ENCODE measurements around the gene TUBGCP3. TPM values are rescaled to one million over a fixed set of nuclear protein-coding genes. Genes with fewer than 3 reads are reported as not detected.

TUBGCP3 gene
- total RNA-seq, 1 donor from 2014 or later: 17.2 TPM

DNA sequence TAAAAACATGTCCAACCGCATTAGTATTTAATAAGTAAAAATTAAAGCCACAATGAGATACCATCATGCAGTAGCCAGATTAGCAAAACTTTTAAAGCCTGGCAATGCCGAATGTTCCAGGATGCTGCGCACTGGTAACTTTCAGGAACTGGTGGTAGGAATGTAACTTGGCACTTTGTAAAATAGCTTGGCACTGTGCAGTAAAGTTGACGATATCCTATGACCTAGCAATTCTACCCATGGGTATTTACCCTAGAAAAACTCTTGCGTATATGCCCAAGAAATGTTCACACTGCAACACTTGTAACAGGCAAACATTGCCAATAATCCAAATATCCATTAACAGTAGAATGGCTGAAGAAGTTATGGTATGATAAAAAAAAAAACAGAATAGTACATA is 114.1 kb downstream of the TUBGCP3 start:
- Histone ChIP-seq H3K9me3 (ENCODE audit: control insufficient read depth in 3 of 3, low read length in 3 of 3) (no peaks in the 10 kb centered on the region), H3K27me3 (ENCODE audit: control insufficient read depth in 3 of 3, insufficient read depth in 3 of 3, low read length in 3 of 3) (peaks cover 0 to 4% (median 0%) of the 10 kb centered on the region in 3 donors), H3K36me3 (ENCODE audit: control insufficient read depth in 3 of 3, insufficient read depth in 3 of 3, low read length in 3 of 3) (no peaks in the 10 kb centered on the region), H3K27ac (ENCODE audit: low read depth, low read length) (no peak overlapping the region), H3K4me1 (ENCODE audit: control insufficient read depth in 3 of 3, insufficient read depth in 3 of 3, low read length in 3 of 3) (no peaks in the 10 kb centered on the region), H3K4me3 (ENCODE audit: low read length in 3 of 3) (no peak overlapping the region), H3K9ac (ENCODE audit: low read depth in 1 of 3, low read length in 3 of 3) (no peak overlapping the region)

DNA sequence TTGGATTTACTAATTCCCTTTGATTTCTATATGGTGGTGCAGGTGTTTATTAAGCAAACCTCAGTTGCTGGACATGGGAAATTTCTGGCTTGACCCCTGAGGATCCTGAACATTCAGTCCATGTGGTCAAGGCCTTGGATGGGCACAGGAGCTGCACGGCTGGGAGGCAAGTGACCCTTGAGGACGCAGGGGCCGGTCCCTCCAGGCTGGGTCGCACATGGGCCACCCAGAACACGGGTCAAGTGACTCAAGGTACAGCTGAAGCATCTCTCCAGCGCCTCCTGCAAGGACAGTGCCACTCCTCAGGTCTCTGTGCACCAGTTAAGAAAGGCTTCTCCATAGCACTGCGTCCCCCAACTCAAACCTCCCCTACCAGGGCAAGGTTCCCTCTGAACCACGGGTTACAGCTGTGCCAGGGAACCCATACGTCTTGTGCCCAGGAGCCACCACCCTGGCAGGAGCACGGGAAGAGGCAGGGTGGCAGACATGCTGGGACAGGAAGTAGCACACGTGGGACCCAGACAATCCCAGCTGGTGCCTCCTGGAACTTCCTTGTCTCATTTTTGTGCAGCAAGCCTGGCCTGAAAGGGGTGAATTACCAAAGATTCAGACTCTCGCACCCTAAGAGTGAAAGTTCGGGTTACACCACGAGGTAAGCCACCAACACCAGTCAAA is 118.7 kb downstream of the TUBGCP3 start:
- H3K9ac ChIP-seq (ENCODE audit: low read depth in 1 of 3, low read length in 3 of 3): no peak overlapping the region
- H3K27me3 ChIP-seq (ENCODE audit: control insufficient read depth in 3 of 3, insufficient read depth in 3 of 3, low read length in 3 of 3): peaks cover 0 to 4% (median 0%) of the 10 kb centered on the region in 3 donors
- no peaks in the 10 kb centered on the region for H3K4me1 ChIP-seq (ENCODE audit: control insufficient read depth in 3 of 3, insufficient read depth in 3 of 3, low read length in 3 of 3)
- H3K4me3 ChIP-seq (ENCODE audit: low read length in 3 of 3): no peak overlapping the region
- H3K36me3 ChIP-seq (ENCODE audit: control insufficient read depth in 3 of 3, insufficient read depth in 3 of 3, low read length in 3 of 3): no peaks in the 10 kb centered on the region
- H3K9me3 ChIP-seq (ENCODE audit: control insufficient read depth in 3 of 3, low read length in 3 of 3): peaks cover 0 to 2% (median 0%) of the 10 kb centered on the region in 3 donors
- H3K27ac ChIP-seq (ENCODE audit: low read depth, low read length): no peak overlapping the region

DNA sequence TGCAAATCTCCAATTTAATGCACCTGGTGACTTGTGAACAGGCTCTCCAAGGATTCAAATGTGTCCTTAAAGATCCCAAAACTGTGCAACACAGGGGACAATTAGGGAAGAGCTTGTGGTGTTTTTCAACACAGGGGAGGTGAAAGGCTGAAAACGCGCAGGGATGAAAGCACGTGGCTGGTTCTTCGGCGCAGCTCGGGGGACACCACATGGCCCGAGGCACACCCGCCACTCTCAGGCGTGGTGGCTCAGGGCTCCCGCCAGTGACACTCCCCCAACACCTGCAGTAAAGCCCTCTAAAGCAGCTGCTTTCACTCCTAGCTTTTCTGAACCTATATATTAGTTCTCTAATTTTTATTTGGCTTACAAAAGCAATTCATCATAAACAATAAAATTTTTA is 119.9 kb downstream of the TUBGCP3 start:
- H3K27me3 ChIP-seq (ENCODE audit: control insufficient read depth in 3 of 3, insufficient read depth in 3 of 3, low read length in 3 of 3): peaks cover 0 to 4% (median 0%) of the 10 kb centered on the region in 3 donors
- no peak overlapping the region for H3K9ac ChIP-seq (ENCODE audit: low read depth in 1 of 3, low read length in 3 of 3)

DNA sequence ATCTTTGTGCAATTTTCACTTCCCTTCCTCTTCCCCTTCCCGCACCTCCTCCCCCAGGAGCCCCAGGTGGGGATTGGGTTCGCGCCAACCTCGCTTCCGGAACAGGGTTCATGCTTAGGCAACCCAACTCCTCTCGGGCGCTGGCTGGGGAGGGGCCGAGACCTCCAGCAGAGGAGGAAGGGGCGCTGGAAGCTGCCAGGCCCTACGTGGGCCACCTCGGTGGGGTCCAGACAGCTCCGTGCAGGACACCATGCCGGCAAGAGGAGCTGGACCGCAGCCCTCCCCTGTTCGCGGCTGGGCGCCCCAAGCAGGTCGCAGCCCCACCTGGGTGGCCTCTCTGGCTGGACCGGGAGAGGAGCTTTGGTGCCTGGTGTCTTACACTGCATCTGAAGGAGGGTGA is 120.7 kb downstream of the TUBGCP3 start:
- no peak overlapping the region for H3K27ac ChIP-seq (ENCODE audit: low read depth, low read length)
- no peaks in the 10 kb centered on the region for H3K4me1 ChIP-seq (ENCODE audit: control insufficient read depth in 3 of 3, insufficient read depth in 3 of 3, low read length in 3 of 3)
- peaks cover 0 to 2% (median 0%) of the 10 kb centered on the region in 3 donors for H3K9me3 ChIP-seq (ENCODE audit: control insufficient read depth in 3 of 3, low read length in 3 of 3)
- no peaks in the 10 kb centered on the region for H3K36me3 ChIP-seq (ENCODE audit: control insufficient read depth in 3 of 3, insufficient read depth in 3 of 3, low read length in 3 of 3)
- no peak overlapping the region for H3K4me3 ChIP-seq (ENCODE audit: low read length in 3 of 3)
- peaks cover 0 to 4% (median 0%) of the 10 kb centered on the region in 3 donors for H3K27me3 ChIP-seq (ENCODE audit: control insufficient read depth in 3 of 3, insufficient read depth in 3 of 3, low read length in 3 of 3)
- H3K9ac ChIP-seq (ENCODE audit: low read depth in 1 of 3, low read length in 3 of 3): no peak overlapping the region

More for the DNA sequence above, 119.9 kb downstream of the TUBGCP3 start:
- no peak overlapping the region for H3K27ac ChIP-seq (ENCODE audit: low read depth, low read length)
- H3K9me3 ChIP-seq (ENCODE audit: control insufficient read depth in 3 of 3, low read length in 3 of 3): peaks cover 0 to 2% (median 0%) of the 10 kb centered on the region in 3 donors
- H3K4me3 ChIP-seq (ENCODE audit: low read length in 3 of 3): no peak overlapping the region
- no peaks in the 10 kb centered on the region for H3K36me3 ChIP-seq (ENCODE audit: control insufficient read depth in 3 of 3, insufficient read depth in 3 of 3, low read length in 3 of 3)
- H3K4me1 ChIP-seq (ENCODE audit: control insufficient read depth in 3 of 3, insufficient read depth in 3 of 3, low read length in 3 of 3): no peaks in the 10 kb centered on the region

DNA sequence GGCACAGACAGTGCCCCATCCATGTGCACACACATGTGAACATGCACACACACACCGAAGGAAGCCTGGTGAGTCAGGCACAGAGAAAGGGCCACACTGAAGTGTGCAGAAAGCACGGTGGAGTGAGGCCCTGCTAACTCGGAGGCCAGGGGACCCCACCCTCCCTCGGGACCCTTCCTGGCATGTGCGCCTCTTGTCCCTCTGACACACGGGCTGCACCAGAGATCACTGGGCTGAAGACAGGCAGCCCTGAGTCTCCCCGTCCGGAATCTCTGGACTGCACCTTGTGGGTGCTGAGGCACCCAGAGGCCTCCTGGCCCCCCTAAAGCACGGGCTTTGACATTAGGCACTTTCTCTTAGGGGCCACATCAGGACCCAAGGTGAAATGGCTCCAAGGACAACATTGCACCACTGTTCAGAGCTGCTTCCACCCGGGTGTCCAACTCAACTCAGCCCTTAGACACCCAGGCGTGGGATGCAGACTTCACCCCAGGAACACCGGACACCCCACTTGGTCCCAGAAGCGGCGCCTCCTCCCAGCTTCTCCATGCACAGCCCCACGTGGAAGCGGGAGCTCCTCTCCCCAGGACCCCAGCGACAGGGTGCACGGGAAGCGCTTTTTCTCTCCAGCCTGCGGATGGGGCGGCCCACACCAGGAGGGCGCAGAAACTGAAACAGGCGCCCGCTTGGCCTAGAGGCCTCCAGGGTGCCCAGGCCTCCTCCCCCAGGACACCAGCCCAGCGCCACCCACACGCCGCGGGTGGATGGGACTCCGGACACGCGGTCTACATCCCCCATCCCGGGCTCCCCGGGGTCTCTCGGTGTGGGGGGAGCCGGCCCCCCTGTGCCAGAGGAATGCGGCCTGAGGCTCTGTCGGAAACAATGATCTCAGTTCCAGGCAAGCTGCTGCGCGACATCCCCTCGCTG is 121.6 kb downstream of the TUBGCP3 start:
- peaks cover 0 to 2% (median 0%) of the 10 kb centered on the region in 3 donors for H3K9me3 ChIP-seq (ENCODE audit: control insufficient read depth in 3 of 3, low read length in 3 of 3)
- H3K36me3 ChIP-seq (ENCODE audit: control insufficient read depth in 3 of 3, insufficient read depth in 3 of 3, low read length in 3 of 3): no peaks in the 10 kb centered on the region
- H3K9ac ChIP-seq (ENCODE audit: low read depth in 1 of 3, low read length in 3 of 3): no peak overlapping the region
- H3K4me1 ChIP-seq (ENCODE audit: control insufficient read depth in 3 of 3, insufficient read depth in 3 of 3, low read length in 3 of 3): no peaks in the 10 kb centered on the region
- peaks cover 0 to 4% (median 0%) of the 10 kb centered on the region in 3 donors for H3K27me3 ChIP-seq (ENCODE audit: control insufficient read depth in 3 of 3, insufficient read depth in 3 of 3, low read length in 3 of 3)
- no peak overlapping the region for H3K27ac ChIP-seq (ENCODE audit: low read depth, low read length)
- no peak overlapping the region for H3K4me3 ChIP-seq (ENCODE audit: low read length in 3 of 3)

DNA sequence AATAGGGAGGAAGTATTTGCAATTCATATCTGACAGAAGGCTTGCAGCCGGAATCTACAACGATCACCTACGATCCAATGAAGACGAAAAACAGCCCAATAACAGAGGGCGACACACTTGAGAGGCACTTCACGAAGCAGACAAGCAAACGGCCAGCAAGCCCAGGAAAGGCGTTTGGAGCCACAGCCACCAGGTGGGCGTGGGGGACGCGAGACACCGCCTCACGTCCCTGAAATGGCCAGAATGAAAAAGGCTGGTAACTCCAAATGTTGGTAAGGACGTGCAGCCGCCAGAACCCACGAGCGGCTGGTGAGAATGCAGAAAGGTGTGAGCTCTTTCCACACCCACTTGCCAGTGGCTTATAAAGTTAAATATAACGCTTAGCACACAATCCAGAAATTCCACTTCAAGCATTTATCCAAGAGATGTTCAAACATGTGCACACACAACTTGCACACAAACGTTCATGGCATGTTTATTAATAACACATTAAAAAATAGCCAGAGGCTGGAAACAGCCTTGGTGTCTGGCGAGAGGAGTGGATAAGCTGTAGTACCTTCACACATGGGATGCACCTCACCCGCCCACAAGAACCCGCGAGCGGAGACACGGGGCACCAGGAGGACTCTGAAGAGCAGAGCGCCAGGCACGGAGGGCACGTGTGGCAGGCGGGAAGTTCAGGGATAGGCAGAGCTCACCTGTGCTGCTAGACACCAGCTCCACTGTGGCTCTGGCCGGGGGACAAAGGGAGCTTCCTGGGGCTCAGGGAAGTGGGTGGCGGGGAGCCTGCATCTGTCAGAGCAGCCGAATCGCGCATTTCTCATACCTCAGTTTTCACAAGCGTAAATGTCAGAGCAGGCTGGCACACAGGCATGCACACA is 122.5 kb downstream of the TUBGCP3 start:
- H3K27me3 ChIP-seq (ENCODE audit: control insufficient read depth in 3 of 3, insufficient read depth in 3 of 3, low read length in 3 of 3): peaks cover 0 to 4% (median 0%) of the 10 kb centered on the region in 3 donors
- H3K27ac ChIP-seq (ENCODE audit: low read depth, low read length): no peak overlapping the region
- no peaks in the 10 kb centered on the region for H3K4me1 ChIP-seq (ENCODE audit: control insufficient read depth in 3 of 3, insufficient read depth in 3 of 3, low read length in 3 of 3)
- H3K4me3 ChIP-seq (ENCODE audit: low read length in 3 of 3): no peak overlapping the region
- peaks cover 0 to 2% (median 0%) of the 10 kb centered on the region in 3 donors for H3K9me3 ChIP-seq (ENCODE audit: control insufficient read depth in 3 of 3, low read length in 3 of 3)
- H3K36me3 ChIP-seq (ENCODE audit: control insufficient read depth in 3 of 3, insufficient read depth in 3 of 3, low read length in 3 of 3): no peaks in the 10 kb centered on the region
- H3K9ac ChIP-seq (ENCODE audit: low read depth in 1 of 3, low read length in 3 of 3): no peak overlapping the region

DNA sequence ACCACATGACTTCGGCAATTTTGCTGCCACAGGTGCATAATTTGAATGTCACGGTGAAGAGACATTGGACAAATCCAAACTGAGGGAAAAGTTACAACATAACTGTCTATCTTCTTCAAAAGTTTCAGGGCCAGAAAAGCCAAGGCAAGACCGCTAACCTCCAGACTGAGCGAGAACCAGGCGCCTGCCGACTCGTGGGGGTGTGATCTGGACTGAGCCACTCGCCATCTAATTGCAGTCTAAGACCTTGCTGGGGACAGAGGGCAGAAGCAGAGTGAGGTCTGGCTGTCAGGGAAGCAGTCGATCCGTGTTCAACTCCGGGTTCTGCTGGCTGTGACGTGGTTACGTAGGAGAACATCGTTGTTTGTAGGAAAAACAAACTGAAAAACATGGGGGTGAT is 123.2 kb downstream of the TUBGCP3 start:
- Histone ChIP-seq H3K9ac (ENCODE audit: low read depth in 1 of 3, low read length in 3 of 3) (no peak overlapping the region), H3K9me3 (ENCODE audit: control insufficient read depth in 3 of 3, low read length in 3 of 3) (peaks cover 0 to 5% (median 2%) of the 10 kb centered on the region in 3 donors), H3K4me3 (ENCODE audit: low read length in 3 of 3) (no peak overlapping the region), H3K27me3 (ENCODE audit: control insufficient read depth in 3 of 3, insufficient read depth in 3 of 3, low read length in 3 of 3) (peaks cover 0 to 4% (median 0%) of the 10 kb centered on the region in 3 donors), H3K36me3 (ENCODE audit: control insufficient read depth in 3 of 3, insufficient read depth in 3 of 3, low read length in 3 of 3) (no peaks in the 10 kb centered on the region), H3K27ac (ENCODE audit: low read depth, low read length) (no peak overlapping the region), H3K4me1 (ENCODE audit: control insufficient read depth in 3 of 3, insufficient read depth in 3 of 3, low read length in 3 of 3) (no peaks in the 10 kb centered on the region)

DNA sequence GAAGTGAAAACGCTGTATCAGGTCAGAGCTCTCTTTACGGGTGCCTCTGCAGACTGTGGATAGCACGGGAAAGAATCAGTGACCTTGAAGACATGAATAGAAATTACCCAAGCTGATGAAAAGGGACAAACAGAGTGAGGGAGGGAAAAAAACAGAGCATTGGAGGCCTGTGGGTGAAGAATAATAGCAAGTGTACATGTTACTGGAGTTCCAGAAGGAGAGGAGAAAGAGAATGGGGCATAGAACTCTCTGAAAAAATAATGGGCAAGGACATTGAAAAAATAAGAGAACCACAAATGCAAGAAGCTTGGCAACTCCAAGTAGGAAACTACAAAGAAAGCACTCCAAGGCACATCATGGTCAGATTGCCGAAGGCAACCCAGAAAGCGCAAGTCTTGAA is 125.5 kb downstream of the TUBGCP3 start:
- Histone ChIP-seq H3K9me3 (ENCODE audit: control insufficient read depth in 3 of 3, low read length in 3 of 3) (peaks cover 2 to 6% (median 5%) of the 10 kb centered on the region in 3 donors), H3K27me3 (ENCODE audit: control insufficient read depth in 3 of 3, insufficient read depth in 3 of 3, low read length in 3 of 3) (no peaks in the 10 kb centered on the region), H3K36me3 (ENCODE audit: control insufficient read depth in 3 of 3, insufficient read depth in 3 of 3, low read length in 3 of 3) (no peaks in the 10 kb centered on the region), H3K27ac (ENCODE audit: low read depth, low read length) (no peak overlapping the region), H3K4me1 (ENCODE audit: control insufficient read depth in 3 of 3, insufficient read depth in 3 of 3, low read length in 3 of 3) (no peaks in the 10 kb centered on the region), H3K4me3 (ENCODE audit: low read length in 3 of 3) (no peak overlapping the region), H3K9ac (ENCODE audit: low read depth in 1 of 3, low read length in 3 of 3) (no peak overlapping the region)

DNA sequence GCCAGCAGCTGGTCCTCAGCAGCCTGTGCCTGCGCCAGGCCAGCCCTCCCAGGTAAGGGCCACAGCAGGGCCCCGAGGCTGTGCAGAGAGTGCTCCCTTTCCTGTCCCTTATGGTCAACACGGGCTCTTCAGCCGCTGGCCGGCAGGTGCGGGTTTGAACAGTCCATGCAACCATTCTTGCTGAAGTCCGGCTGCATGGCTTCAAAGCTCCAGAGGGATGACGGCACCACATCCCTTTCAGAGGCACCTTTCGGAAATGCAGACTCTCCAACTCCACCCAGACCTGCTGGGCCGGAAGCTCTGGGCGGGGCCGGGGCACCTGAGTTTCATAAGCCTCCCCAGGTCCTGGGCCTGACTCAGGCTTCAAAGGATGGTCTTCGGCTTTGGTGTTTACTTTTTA is 130.5 kb downstream of the TUBGCP3 start:
- H3K4me3 ChIP-seq (ENCODE audit: low read length in 3 of 3): no peak overlapping the region
- H3K4me1 ChIP-seq (ENCODE audit: control insufficient read depth in 3 of 3, insufficient read depth in 3 of 3, low read length in 3 of 3): no peaks in the 10 kb centered on the region
- H3K27me3 ChIP-seq (ENCODE audit: control insufficient read depth in 3 of 3, insufficient read depth in 3 of 3, low read length in 3 of 3): peaks cover 0 to 11% (median 0%) of the 10 kb centered on the region in 3 donors
- H3K36me3 ChIP-seq (ENCODE audit: control insufficient read depth in 3 of 3, insufficient read depth in 3 of 3, low read length in 3 of 3): no peaks in the 10 kb centered on the region
- no peak overlapping the region for H3K9ac ChIP-seq (ENCODE audit: low read depth in 1 of 3, low read length in 3 of 3)
- H3K9me3 ChIP-seq (ENCODE audit: control insufficient read depth in 3 of 3, low read length in 3 of 3): peaks cover 0 to 6% (median 5%) of the 10 kb centered on the region in 3 donors
- no peak overlapping the region for H3K27ac ChIP-seq (ENCODE audit: low read depth, low read length)
